Psoas muscle (tissue), 8 donors: ENCODE data around the gene ADAMTS18. TPM values are rescaled to one million over a fixed set of nuclear protein-coding genes. Genes with fewer than 3 reads are reported as not detected.

Source experiments
- ATAC-seq, 4 donors: fragments of 200-7000 bp; cut with Tn5 transposase; one replicate each; pipeline ENCODE4 v1.9.1; 2020; ENCODE audit warnings: moderate library complexity in 3 of 4, mild to moderate bottlenecking in 2 of 4
- DNase-seq, 2 donors: peaks; one replicate each; pipeline ENCODE4 v3.0.0-alpha.2; 2020
- H3K27ac ChIP-seq: fragments of 200-600 bp; one replicate; pipeline ENCODE4 v1.8.0; 2022
- H3K27me3 ChIP-seq, 3 donors: fragments of 200-600 bp in 1 of 3; one replicate each; pipeline versions ENCODE4 v1.6.1 to v1.8.0; 2013 to 2022; ENCODE audit warnings: low read length in 2 of 3, mild to moderate bottlenecking in 2 of 3, moderate library complexity in 1 of 3; ENCODE audit not compliant: insufficient read depth in 3 of 3
- H3K36me3 ChIP-seq, 2 donors: fragments of 200-600 bp in 1 of 2; one replicate each; pipeline versions ENCODE4 v1.6.1 to v1.8.0; 2013 to 2022; ENCODE audit warnings: low read depth in 1 of 2, mild to moderate bottlenecking in 1 of 2, moderate library complexity in 1 of 2; ENCODE audit not compliant: insufficient read depth in 1 of 2
- H3K4me1 ChIP-seq: fragments of 200-600 bp; one replicate; pipeline ENCODE4 v1.8.0; 2022
- H3K4me3 ChIP-seq: fragments of 200-600 bp; one replicate; pipeline ENCODE4 v1.8.0; 2022; ENCODE audit warnings: mild to moderate bottlenecking
- H3K9me3 ChIP-seq: fragments of 200-600 bp; one replicate; pipeline ENCODE4 v1.8.0; 2022
- WGBS, 3 donors: extraction: QIAGEN DNeasy Blood & Tissue Kit; methylation state at CpG; one replicate each; pipeline versions ENCODE4 v1.1.6 to v1.1.7; 2013; 5-methylcytosine and 5-hydroxymethylcytosine counted together
- intact Hi-C, 2 donors: fragments of 100-400 bp; cut with DNase I; formaldehyde crosslinking; loops; one replicate each; pipeline versions ENCODE4 v1.11.0 to v1.14.2; 2022
- polyA plus RNA-seq, 3 donors: library from polyadenylated mRNA; stranded (reverse); fragments of 200-250 nt; gene quantifications; one replicate each; pipeline ENCODE4 v1.2.3, GENCODE V29; 2013
- total RNA-seq, 4 donors: library from RNA; stranded (reverse); fragmentation: NEBNext Ultra II Directional in 2 of 4; extraction: Animal tissue kit (Norgen Biotek cat#: 25700) in 2 of 4; gene quantifications; one replicate each; pipeline versions ENCODE4 v1.2.1 to v1.2.4, GENCODE V29; 2021 to 2023
- TF ChIP-seq, protein P1 (sequence below): fragments of 200-600 bp; IDR thresholded peaks from one replicate; pipeline ENCODE4 v1.8.0; 2022; ENCODE audit warnings: antibody characterized with exemption
- donor health status: healthy with polysubstance abuse.
- donor health status: DM: no; HTN: no; CAD: no; lungs with moderate emphysema.
- donor health status: Bipolar disorder and iron deficiency.
- donor health status: healthy.
- donor health status: DM: yes; HTN: yes; CAD: no.
- donor health status: DM: no; HTN: no; CAD: no.
- donor health status: DM: no; HTN: no; CAD: no.
- donor health status: DM: yes; HTN: yes; CAD: no.

ADAMTS18 gene
- total and polyA plus RNA-seq, 7 donors: 0.01 to 0.28 (median 0.03) TPM; not detected in 4

DNA sequence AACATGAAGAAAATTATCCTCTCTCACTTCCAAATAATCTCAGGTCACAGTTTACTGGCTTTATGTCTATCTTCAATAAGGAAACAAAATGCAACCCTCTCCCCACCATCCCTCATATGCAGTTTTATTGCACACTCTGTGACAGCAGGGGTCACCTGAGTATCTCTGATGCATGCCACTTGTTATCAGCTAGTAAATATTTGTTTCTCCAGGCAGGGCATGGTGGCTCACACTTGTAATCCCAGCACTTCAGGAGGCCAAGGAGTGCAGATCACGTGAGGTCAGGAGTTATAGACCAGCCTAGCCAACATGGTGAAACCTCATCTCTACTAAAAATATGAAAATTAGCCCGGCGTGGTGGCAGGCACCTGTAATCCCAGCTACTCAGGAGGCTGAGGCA is 61.1 kb downstream of the ADAMTS18 start:
- H3K4me1 ChIP-seq: no peaks in the 10 kb centered on the region
- no peak overlapping the region for H3K27ac ChIP-seq
- H3K4me3 ChIP-seq: no peak overlapping the region
- DNase-seq (no peak), ATAC-seq (no peak)
- no peaks in the 10 kb centered on the region for H3K9me3 ChIP-seq
- TF ChIP-seq, protein P1, sequence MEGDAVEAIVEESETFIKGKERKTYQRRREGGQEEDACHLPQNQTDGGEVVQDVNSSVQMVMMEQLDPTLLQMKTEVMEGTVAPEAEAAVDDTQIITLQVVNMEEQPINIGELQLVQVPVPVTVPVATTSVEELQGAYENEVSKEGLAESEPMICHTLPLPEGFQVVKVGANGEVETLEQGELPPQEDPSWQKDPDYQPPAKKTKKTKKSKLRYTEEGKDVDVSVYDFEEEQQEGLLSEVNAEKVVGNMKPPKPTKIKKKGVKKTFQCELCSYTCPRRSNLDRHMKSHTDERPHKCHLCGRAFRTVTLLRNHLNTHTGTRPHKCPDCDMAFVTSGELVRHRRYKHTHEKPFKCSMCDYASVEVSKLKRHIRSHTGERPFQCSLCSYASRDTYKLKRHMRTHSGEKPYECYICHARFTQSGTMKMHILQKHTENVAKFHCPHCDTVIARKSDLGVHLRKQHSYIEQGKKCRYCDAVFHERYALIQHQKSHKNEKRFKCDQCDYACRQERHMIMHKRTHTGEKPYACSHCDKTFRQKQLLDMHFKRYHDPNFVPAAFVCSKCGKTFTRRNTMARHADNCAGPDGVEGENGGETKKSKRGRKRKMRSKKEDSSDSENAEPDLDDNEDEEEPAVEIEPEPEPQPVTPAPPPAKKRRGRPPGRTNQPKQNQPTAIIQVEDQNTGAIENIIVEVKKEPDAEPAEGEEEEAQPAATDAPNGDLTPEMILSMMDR: no peak
- 73 to 81% (median 74%) methylated on average over 3 of the region's 3 CpGs for WGBS, 3 donors
- intact Hi-C loops: no loop called here
- no peaks in the 10 kb centered on the region for H3K27me3 ChIP-seq
- no peaks in the 10 kb centered on the region for H3K36me3 ChIP-seq

DNA sequence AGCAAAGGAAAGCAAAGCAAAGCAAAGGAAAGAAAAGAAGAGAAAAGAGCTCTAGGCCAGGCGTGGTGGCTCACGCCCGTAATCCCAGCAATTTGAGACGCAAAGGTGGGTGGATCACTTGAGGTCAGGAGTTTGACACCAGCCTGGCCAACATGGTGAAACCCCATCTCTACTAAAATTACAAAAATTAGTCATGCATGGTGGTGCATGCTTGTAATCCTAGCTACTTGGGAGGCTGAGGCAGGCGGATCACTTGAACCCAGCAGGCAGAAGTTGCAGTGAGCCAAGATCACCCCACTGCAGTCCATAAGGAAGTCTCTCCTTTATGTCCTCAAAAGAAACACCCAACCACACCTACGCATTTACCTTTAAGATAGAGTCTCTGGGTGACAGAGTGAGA is 70.1 kb downstream of the ADAMTS18 start:
- WGBS, 3 donors: 46 to 56% (median 53%) methylated on average over 6 of the region's 6 CpGs
- H3K27ac ChIP-seq: no peak overlapping the region
- intact Hi-C loops: no loop called here
- no peaks in the 10 kb centered on the region for H3K4me1 ChIP-seq
- no peaks in the 10 kb centered on the region for H3K36me3 ChIP-seq
- ATAC-seq: no peak
- no peak for DNase-seq
- TF ChIP-seq, protein P1: no peak
- no peak overlapping the region for H3K4me3 ChIP-seq
- no peaks in the 10 kb centered on the region for H3K27me3 ChIP-seq
- no peaks in the 10 kb centered on the region for H3K9me3 ChIP-seq

DNA sequence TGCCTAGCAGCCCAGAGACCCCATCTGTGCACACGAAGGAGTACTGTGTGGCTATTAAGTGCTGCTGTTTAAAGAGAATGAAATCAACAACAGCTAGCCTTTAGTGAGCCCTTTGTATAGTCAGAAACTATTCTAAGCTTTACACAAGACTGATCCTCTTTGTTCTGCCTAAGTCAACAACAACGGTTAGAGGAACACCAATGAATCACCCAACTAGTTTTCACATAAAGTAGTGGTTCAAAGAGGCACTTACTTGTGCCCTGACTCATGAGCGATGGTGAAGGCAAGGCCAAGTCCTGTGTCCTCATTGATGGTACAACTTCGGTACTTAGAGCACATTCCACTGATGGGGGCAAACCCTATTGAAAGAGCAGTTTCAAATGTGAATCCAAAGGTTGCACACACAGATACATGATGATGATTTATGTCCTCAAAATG is 75.8 kb downstream of the ADAMTS18 start:
- WGBS, 3 donors: 46 to 56% (median 49%) methylated on average over 4 of the region's 4 CpGs
- no peaks in the 10 kb centered on the region for H3K4me1 ChIP-seq
- TF ChIP-seq, protein P1: no peak
- H3K27me3 ChIP-seq: no peaks in the 10 kb centered on the region
- intact Hi-C loops: no loop called here
- DNase-seq: no peak
- no peaks in the 10 kb centered on the region for H3K36me3 ChIP-seq
- no peak for ATAC-seq
- H3K9me3 ChIP-seq: no peaks in the 10 kb centered on the region
- H3K27ac ChIP-seq: no peak overlapping the region
- H3K4me3 ChIP-seq: no peak overlapping the region

DNA sequence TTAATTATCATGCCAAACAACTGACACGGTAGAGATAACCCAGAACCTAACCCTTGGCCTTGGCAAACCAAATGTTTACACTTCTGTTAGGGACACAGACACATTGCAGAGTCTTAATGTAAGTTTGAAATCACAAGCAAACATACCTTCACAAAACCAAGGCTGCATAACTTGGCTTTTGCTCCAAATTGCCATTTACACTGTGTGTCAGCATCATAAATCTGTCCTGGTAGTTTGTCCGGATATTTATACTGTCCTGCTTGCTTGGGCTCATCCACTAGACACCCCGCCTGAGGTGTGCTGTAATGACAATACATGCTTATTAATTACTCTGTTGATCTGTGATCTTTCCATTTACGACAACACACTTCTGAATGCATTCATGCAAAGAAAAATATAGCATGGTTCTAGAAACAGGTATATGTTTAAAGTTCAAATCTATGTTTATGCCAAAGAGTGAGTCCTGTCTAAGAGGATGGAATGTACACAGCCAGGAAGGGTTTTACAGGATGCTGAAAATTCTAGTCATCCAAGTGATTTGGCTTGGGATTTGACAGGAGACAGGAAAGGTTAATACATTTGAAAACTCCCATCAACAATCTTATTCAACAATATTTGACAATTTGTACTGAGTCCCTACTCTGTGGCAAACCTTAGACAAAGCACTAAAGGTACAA is 81.1 kb downstream of the ADAMTS18 start:
- TF ChIP-seq, protein P1: no peak
- Histone ChIP-seq H3K27me3 (no peaks in the 10 kb centered on the region), H3K9me3 (no peaks in the 10 kb centered on the region), H3K4me3 (no peak overlapping the region), H3K27ac (no peak overlapping the region), H3K36me3 (no peaks in the 10 kb centered on the region), H3K4me1 (no peaks in the 10 kb centered on the region)
- 37 to 49% (median 43%) methylated on average over 4 of the region's 4 CpGs for WGBS, 3 donors
- ATAC-seq (no peak), DNase-seq (no peak)
- intact Hi-C loops: no loop called here

DNA sequence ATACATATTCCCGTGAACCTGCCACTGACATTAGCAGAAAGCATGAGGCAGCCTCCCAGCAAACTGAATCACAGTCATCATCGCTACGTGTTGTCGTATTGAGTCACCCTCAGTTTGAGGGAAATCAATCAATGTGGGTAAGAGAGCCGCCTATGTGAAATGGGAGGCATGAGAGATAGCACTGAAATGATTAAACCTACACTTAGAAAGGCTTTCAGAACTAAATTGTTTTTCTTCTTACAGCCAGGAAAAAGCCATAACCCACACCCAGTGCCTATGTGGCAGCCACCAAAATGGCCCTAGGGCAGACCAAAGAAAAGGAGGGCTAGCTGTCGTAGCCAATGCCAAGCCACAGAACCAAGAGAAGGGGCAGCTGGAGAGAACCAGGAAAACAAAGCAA is 90.5 kb downstream of the ADAMTS18 start:
- WGBS, 3 donors: 90 to 94% (median 93%) methylated on average over 6 of the region's 6 CpGs
- TF ChIP-seq, protein P1: no peak
- H3K27ac ChIP-seq: no peak overlapping the region
- H3K27me3 ChIP-seq: no peaks in the 10 kb centered on the region
- no peak for DNase-seq
- H3K4me1 ChIP-seq: no peaks in the 10 kb centered on the region
- intact Hi-C loops: no loop called here
- ATAC-seq: no peak
- no peaks in the 10 kb centered on the region for H3K9me3 ChIP-seq
- no peaks in the 10 kb centered on the region for H3K36me3 ChIP-seq
- no peak overlapping the region for H3K4me3 ChIP-seq
